GM19438 (cell line): Measurements from ENCODE around the gene C12orf54.
"Not testable (repeated sequence)": the region's sequence is repeated elsewhere in the genome, so short reads cannot be mapped to it uniquely, and the experiment has no call there.

ENCODE experiments used
- ATAC-seq: cut with Tn5 transposase; IDR thresholded peaks from one replicate; pipeline ENCODE4 v1.9.1; 2021; ENCODE audit warnings: low read depth; ENCODE audit not compliant: unreplicated experiment

Gene C12orf54

DNA sequence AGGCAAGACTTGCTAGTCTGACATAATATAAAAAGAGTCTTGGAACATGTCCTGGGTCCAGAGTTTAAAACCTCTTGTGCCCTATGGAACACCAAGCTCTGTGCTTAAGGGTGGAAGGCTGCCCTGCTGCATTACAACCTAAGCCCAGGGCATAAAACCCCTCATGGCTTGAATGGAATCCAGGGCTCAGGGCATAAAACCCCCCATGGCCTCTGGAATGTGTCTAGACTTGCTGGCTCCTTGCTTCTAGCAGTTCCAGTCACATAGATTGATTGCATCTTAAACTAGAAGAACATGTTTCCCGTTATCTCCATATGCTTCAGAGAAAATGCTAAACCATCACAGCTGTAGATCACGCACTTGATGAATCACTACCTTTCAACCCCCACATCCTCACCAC lies 24.5 kb downstream of the C12orf54 start:
- not testable (repeated sequence) for ATAC-seq

- no peak for ATAC-seq
Measured at GRCh38 chr12:48508987-48509386, 26.7 kb downstream of the C12orf54 start.

DNA sequence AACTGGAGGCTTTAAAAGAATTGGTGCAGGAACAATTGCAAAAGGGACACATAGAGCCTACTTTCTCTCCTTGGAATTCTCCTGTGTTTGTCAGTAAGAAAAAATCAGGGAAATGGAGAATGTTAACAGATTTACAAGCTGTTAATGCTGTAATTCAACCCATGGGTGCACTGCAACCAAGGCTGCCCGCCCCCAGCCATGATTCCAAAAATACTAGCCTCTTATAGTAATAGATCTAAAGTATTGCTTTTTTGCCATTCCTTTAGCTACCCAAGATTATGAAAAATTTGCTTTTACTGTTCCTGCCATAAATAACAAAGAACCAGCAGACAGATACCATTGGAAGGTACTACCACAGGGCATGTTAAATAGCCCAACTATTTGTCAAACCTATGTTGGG lies 27.8 kb downstream of the C12orf54 start:
- ATAC-seq = no peak

DNA sequence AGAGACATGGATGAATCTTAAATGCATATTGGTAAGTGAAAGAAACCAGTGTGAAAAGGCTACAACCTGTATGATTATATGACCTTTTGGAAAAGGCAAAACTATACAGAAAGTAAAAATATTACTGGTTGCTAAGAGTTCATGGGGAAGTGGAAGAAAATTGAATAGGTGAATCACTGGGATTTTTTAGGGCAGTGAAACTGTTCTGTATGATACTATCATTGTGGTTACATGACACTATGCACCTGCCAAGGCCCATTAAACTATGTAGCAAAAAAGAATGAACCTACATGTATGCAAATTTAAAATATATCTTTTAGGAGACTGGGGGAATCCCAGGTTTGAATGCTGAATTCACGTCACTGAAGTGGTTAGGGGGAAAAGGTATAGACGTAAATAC lies 30.6 kb downstream of the C12orf54 start:
- no peak for ATAC-seq

DNA sequence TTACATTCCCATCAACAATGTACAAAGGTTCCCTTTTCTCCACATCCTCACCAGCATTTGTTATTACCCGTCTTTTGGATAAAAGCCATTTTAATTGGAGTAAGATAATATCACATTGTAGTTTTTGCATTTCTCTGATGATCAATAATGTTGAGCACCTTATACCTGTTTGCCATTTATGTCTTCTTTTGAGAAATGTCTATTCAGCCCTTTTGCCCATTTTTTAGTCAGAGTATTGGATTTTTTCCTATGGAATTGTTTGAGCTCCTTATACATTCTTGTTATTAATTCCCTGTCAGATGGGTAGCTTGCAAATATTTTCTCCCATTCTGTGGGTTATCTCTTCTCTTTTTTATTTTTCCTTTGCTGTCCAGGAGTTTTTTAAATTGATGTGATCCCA lies 32.4 kb downstream of the C12orf54 start:
- ATAC-seq = no peak

- not testable (repeated sequence) for ATAC-seq
Measured at GRCh38 chr12:48520381-48520780, 38.1 kb downstream of the C12orf54 start.

- ATAC-seq = no peak
Measured at GRCh38 chr12:48525332-48525731, 43.0 kb downstream of the C12orf54 start, which contains the start of gene OR8S1. OR8S1 (plus strand) TSS chr12:48525632; CDS start chr12:48525632, 0 bp downstream.

GRCh38 chr12:48527891-48528670 lies 45.8 kb downstream of the C12orf54 start:
- ATAC-seq = no peak

DNA sequence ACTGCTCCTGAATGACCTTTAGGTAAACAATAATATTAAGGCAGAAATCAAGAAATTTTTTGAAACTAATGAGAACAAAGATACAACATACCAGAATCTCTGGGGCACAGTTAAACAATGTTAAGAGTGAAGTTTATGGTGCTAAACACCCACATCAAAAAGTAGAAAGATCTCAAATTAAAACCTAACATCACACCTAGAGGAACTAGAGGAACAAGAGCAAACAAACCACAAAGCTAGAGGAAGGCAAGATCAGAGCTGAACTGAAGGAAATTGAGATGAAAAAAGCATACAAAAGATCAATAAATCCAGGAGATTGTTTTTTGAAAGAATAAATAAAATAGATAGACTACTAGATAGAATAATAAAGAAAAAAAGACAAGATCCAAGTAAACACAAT lies 50.3 kb downstream of the C12orf54 start:
- no peak for ATAC-seq

GRCh38 chr12:48536602-48537001 lies 54.3 kb downstream of the C12orf54 start:
- ATAC-seq = no peak

DNA sequence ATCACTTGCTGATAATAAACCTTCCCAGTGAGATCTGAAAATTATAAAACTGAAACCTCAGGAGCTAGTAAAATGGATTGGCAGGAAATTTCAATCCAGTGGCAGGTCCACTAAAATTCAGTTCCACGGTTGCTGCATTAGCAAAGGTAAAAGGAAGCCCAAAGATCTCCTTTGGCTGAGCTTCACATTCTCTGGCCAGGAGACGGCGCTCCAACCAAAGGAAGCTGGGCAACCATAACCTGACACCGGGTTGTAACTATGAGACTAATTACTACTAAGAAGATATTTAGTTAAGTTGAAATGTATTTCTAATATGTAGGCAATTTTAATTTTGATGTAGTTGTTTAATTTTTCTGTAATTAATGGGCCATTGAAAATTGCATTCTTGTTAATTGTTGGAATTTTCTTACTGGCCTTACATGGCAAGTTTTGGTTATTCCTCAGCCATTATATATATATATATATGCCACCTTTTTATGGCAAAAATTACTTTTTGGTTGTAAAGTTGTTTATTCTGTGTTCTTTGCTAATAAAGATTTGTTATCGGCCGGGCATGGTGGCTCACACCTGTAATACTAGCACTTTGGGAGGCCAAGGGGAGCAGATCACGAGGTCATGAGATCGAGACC lies 60.1 kb downstream of the C12orf54 start:
- no peak for ATAC-seq

DNA sequence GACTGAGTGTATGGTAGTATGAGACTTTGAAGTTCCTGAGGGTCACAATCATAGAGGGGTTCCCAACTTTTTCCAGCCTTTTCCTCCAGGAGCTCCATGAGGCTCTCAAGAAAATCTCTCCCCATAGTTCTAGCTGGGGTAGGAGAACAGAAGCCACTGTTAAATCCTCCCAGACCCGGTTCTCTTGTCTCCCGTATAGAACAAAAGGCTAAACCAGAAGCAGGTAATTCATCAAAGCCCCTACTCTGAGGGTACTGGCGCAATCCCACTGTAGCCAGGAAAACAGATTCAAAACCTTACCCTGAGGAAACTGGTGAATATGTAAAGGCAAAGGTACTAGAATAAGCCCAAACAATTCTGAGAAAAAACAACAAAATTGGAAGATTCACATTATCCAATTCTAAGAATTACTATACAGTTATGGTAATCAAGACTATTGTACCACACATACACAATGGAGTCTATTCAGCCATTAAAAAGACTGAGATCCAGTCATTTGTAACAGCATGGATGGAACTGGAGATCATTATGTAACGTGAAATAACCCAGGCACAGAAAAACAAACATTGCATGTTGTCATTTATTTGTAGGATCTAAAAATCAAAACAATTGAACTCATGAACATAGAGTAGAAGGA lies 63.7 kb downstream of the C12orf54 start:
- ATAC-seq = no peak
